PC-3 (cell line): ENCODE data around the gene MGAT3.

Experiments used
- EZH2 ChIP-seq: fragments of 300-600 bp; sonication (generic); IDR thresholded peaks from one replicate; pipeline ENCODE4 v1.6.1; 2017; ENCODE audit warnings: antibody characterized with exemption, mild to moderate bottlenecking, low read length; ENCODE audit not compliant: unreplicated experiment
- TF ChIP-seq, protein P1 (sequence below): fragments of 300-600 bp; sonication (generic); conservative IDR thresholded peaks from 2 replicates; pipeline ENCODE4 v1.5.1; 2017; ENCODE audit warnings: antibody characterized with exemption, low read depth, mild to moderate bottlenecking, low read length

DNA sequence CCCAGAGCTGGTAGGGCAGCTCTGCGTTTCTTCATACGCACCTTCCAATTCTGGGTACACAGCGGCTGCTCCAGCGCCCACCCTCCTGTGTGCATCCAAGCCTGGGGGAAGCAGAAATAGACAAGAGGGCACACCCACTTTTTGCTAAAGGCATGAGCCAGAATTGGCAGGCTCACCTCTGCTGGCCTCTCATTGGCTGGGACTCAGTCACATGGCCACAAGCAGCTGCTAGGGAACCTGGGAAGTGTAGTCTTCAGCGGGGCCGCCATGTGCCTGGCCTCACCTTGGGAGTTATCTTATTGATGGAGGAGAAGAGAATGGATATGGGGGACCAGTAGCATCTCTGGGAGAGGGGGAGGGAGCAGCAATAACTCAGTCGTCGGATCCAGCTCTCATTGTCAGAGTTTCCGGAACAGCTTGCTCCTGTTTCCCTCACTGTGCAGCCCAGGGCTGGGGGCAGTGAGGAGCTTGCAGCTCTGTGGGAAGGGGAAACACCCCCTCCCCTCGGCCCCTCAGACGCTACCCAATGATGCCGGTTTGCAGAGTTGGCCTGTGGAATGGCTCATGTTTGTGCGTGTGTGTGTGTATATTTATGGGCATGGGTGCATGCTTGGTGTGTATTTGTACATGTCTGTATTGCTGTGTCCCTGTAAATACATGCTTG lies 33.5 kb downstream of the MGAT3 start:
- TF ChIP-seq, protein P1, sequence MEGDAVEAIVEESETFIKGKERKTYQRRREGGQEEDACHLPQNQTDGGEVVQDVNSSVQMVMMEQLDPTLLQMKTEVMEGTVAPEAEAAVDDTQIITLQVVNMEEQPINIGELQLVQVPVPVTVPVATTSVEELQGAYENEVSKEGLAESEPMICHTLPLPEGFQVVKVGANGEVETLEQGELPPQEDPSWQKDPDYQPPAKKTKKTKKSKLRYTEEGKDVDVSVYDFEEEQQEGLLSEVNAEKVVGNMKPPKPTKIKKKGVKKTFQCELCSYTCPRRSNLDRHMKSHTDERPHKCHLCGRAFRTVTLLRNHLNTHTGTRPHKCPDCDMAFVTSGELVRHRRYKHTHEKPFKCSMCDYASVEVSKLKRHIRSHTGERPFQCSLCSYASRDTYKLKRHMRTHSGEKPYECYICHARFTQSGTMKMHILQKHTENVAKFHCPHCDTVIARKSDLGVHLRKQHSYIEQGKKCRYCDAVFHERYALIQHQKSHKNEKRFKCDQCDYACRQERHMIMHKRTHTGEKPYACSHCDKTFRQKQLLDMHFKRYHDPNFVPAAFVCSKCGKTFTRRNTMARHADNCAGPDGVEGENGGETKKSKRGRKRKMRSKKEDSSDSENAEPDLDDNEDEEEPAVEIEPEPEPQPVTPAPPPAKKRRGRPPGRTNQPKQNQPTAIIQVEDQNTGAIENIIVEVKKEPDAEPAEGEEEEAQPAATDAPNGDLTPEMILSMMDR, result no peak
- no peak for TF ChIP-seq EZH2
